ENCODE data around the gene GPSM3.

GRCh38 chr6:32167154-32167760 lies 25.2 kb downstream of the GPSM3 start:
- TF ChIP-seq EP300 (IDR thresholded peaks at IDR 0.05) (no peak), CTCF (IDR thresholded peaks at IDR 0.05) (no peak), POLR2A (IDR thresholded peaks at IDR 0.05) (no peak)

Measured in tibial nerve (tissue), 4 donors.